Caco-2 (cell line): Measurements from ENCODE around the gene DSCAML1. TPM values are rescaled to one million over a fixed set of nuclear protein-coding genes. Genes with fewer than 3 reads are reported as not detected.

Source experiments
- BruUV-seq: library from RNA; stranded (reverse); fragments of 400-500 nt; replicated peaks from 2 replicates; lab custom pipeline; 2021; lab: Mats Ljungman, UMichigan
- CTCF ChIA-PET: fragments of 300-600 bp; sonication (Branson Sonifier 250); formaldehyde crosslinking; loops from one replicate; lab custom pipeline; 2022; ENCODE audit warnings: antibody characterized with exemption; lab: Charles Lee
- POLR2A ChIA-PET: fragments of 300-600 bp; sonication (Branson Sonifier 250); formaldehyde crosslinking; loops from one replicate; lab custom pipeline; 2022; ENCODE audit warnings: antibody characterized with exemption; lab: Charles Lee
- DNase-seq, 2 experiments: peaks; one replicate each; pipeline versions ENCODE4 v3.0.0 to v3.0.0-alpha.2; 2020 to 2022
- H3K27me3 ChIP-seq: replicated peaks from 2 replicates; pipeline ENCODE4 v1.6.0; 2011; ENCODE audit warnings: low read length; ENCODE audit not compliant: control insufficient read depth, insufficient read depth
- H3K36me3 ChIP-seq: 2 replicates; pipeline ENCODE4 v1.5.1; 2011; ENCODE audit warnings: low read length; ENCODE audit not compliant: control insufficient read depth, insufficient read depth
- H3K4me1 ChIP-seq: fragments of 250-450 bp; sonication (Bioruptor Pico); 2 replicates; pipeline ENCODE4 v1.5.1; 2020; ENCODE audit warnings: mild to moderate bottlenecking
- H3K4me3 ChIP-seq: 2 replicates; pipeline ENCODE4 v1.5.1; 2011; ENCODE audit warnings: low read depth, mild to moderate bottlenecking, control low read depth, low read length
- H3K9me3 ChIP-seq: fragments of 250-450 bp; sonication (Bioruptor Pico); 2 replicates; pipeline ENCODE4 v1.5.1; 2020; ENCODE audit warnings: mild to moderate bottlenecking, moderate library complexity
- H3K27ac Mint-ChIP-seq: one replicate; pipeline ENCODE4 v1.8.0; 2022; ENCODE audit warnings: mixed read lengths; ENCODE audit not compliant: unreplicated experiment
- H3K27me3 Mint-ChIP-seq: one replicate; pipeline ENCODE4 v1.8.0; 2022; ENCODE audit warnings: mixed read lengths; ENCODE audit not compliant: insufficient read depth, unreplicated experiment
- H3K36me3 Mint-ChIP-seq: one replicate; pipeline ENCODE4 v1.8.0; 2022; ENCODE audit warnings: mild to moderate bottlenecking, mixed read lengths; ENCODE audit not compliant: insufficient read depth, unreplicated experiment
- H3K4me1 Mint-ChIP-seq: one replicate; pipeline ENCODE4 v1.8.0; 2022; ENCODE audit warnings: low read depth, mixed read lengths; ENCODE audit not compliant: unreplicated experiment
- H3K4me3 Mint-ChIP-seq: one replicate; pipeline ENCODE4 v1.8.0; 2022; ENCODE audit warnings: mild to moderate bottlenecking, moderate library complexity, mixed read lengths; ENCODE audit not compliant: unreplicated experiment
- H3K9me3 Mint-ChIP-seq: one replicate; pipeline ENCODE4 v1.8.0; 2022; ENCODE audit warnings: mixed read lengths; ENCODE audit not compliant: unreplicated experiment
- CTCF ChIP-seq, 2 experiments: fragments of 200-600 bp in 1 of 2; IDR thresholded peaks; 1 replicate in 1 of 2; 2 replicates in 1 of 2; pipeline versions ENCODE4 v1.5.1 to v1.8.0; 2011 to 2022; ENCODE audit warnings: antibody characterized with exemption in 1 of 2, control low read depth in 1 of 2, inconsistent platforms in 1 of 2, low read depth in 1 of 2, low read length in 1 of 2, mild to moderate bottlenecking in 1 of 2, moderate library complexity in 1 of 2; ENCODE audit not compliant: insufficient read depth in 1 of 2, severe bottlenecking in 1 of 2, unreplicated experiment in 1 of 2
- intact Hi-C: fragments of 100-400 bp; cut with micrococcal nuclease; formaldehyde crosslinking; loops from one replicate; pipeline ENCODE4 v1.10.0; 2022; ENCODE audit not compliant: unreplicated experiment
- total RNA-seq: library from RNA; stranded (reverse); gene quantifications from 2 replicates; pipeline ENCODE4 v1.2.3, GENCODE V29; 2022

The DSCAML1 gene
- total RNA-seq, 1 experiment from 2014 or later: not detected

DNA sequence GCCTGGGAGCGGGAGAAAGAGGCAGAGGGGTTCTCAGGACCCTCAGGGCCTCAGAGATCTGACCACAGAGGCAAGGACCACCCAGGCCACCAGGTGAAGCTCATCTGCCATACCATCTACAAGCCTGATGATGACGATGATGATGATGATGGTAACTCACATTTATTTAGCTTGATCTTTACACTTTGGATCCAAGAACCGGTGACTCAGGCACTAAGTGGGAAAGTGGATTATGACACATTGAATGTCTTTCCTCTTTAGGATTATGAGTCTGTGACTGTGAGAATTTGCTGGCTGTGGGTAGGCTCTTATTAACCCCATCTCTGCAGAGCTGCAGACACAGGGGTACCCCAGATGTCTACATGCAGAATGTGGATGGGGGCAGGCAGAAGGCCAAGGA is 110.3 kb downstream of the DSCAML1 start:
- Histone ChIP-seq H3K4me3 (no peak overlapping the region), H3K4me1 (peaks cover 18% of the 10 kb centered on the region), H3K27me3 (no peaks in the 10 kb centered on the region), H3K36me3 (no peaks in the 10 kb centered on the region), H3K9me3 (no peaks in the 10 kb centered on the region)
- intact Hi-C loops: no loop called here
- no peak for DNase-seq
- BruUV-seq: no TSS peak
- H3K4me1 Mint-ChIP-seq: peaks cover 10% of the 10 kb centered on the region
- no peak for TF ChIP-seq CTCF (IDR thresholded peaks at IDR 0.05; ENCODE audit: insufficient read depth in 1 of 2, low read depth in 1 of 2, low read length in 1 of 2, severe bottlenecking in 1 of 2, unreplicated experiment in 1 of 2)
- no peaks in the 10 kb centered on the region for H3K36me3 Mint-ChIP-seq
- no peaks in the 10 kb centered on the region for H3K9me3 Mint-ChIP-seq
- H3K4me3 Mint-ChIP-seq: no peak overlapping the region
- CTCF ChIA-PET: interaction anchor here (0.6 kb wide), 1 partner anchor 73 kb away, joined by 3 read pairs; no protein-coding TSS in a partner anchor
- no peak overlapping the region for H3K27ac Mint-ChIP-seq
- no peaks in the 10 kb centered on the region for H3K27me3 Mint-ChIP-seq
- POLR2A ChIA-PET: no interaction called here

DNA sequence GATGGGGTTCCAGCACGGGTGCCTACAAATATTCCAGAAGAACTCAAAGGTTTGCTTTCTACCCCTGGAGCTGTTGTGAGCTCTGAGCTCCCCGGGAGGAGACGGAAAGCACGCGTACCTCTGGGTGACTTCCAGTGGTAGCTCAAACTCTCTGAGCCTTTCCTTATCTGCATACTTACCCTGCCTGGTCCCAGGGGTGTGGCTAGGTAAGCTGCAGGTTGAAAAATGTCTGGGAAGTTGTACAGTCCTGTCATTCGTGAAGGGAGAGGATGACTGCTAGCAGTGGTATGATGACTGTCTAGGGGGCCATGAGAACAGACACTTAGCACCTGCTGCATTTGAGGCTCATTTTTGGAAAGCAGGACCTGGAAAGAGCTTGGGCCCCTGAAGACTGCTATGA is 111.5 kb downstream of the DSCAML1 start:
- peaks cover 18% of the 10 kb centered on the region for H3K4me1 ChIP-seq
- no peaks in the 10 kb centered on the region for H3K36me3 ChIP-seq
- Mint-ChIP-seq H3K27ac (no peak overlapping the region), H3K9me3 (no peaks in the 10 kb centered on the region), H3K36me3 (no peaks in the 10 kb centered on the region), H3K4me1 (peaks cover 10% of the 10 kb centered on the region), H3K4me3 (no peak overlapping the region), H3K27me3 (no peaks in the 10 kb centered on the region)
- DNase-seq: no peak
- CTCF ChIA-PET: interaction anchor here (0.5 to 1.4 kb wide), 3 partner anchors 10 to 259 kb away, joined by 3 to 7 read pairs (median 3); no protein-coding TSS in a partner anchor
- POLR2A ChIA-PET: no interaction called here
- no peak for TF ChIP-seq CTCF (IDR thresholded peaks at IDR 0.05; ENCODE audit: insufficient read depth in 1 of 2, low read depth in 1 of 2, low read length in 1 of 2, severe bottlenecking in 1 of 2, unreplicated experiment in 1 of 2)
- no peak overlapping the region for H3K4me3 ChIP-seq
- intact Hi-C loops: loop anchor here (2.0 kb wide), 1 partner anchor 17 kb away; no protein-coding TSS in a partner anchor
- no TSS peak for BruUV-seq
- no peaks in the 10 kb centered on the region for H3K27me3 ChIP-seq
- no peaks in the 10 kb centered on the region for H3K9me3 ChIP-seq

GRCh38 chr11:117684731-117685130 is 112.3 kb downstream of the DSCAML1 start:
- Mint-ChIP-seq H3K4me3 (no peak overlapping the region), H3K27ac (peak overlapping the region; percentile 27), H3K4me1 (peaks cover 13% of the 10 kb centered on the region), H3K9me3 (no peaks in the 10 kb centered on the region), H3K36me3 (no peaks in the 10 kb centered on the region), H3K27me3 (no peaks in the 10 kb centered on the region)
- intact Hi-C loops: loop anchor here (1.0 to 2.0 kb wide), 2 partner anchors 18 to 34 kb away; no protein-coding TSS in a partner anchor
- no peaks in the 10 kb centered on the region for H3K9me3 ChIP-seq
- H3K36me3 ChIP-seq: no peaks in the 10 kb centered on the region
- peak; percentile 68 to 76 for DNase-seq
- H3K4me3 ChIP-seq: no peak overlapping the region
- no peak for TF ChIP-seq CTCF (IDR thresholded peaks at IDR 0.05; ENCODE audit: insufficient read depth in 1 of 2, low read depth in 1 of 2, low read length in 1 of 2, severe bottlenecking in 1 of 2, unreplicated experiment in 1 of 2)
- BruUV-seq: no TSS peak
- no peaks in the 10 kb centered on the region for H3K27me3 ChIP-seq
- ChIA-PET POLR2A (no interaction called here), CTCF (interaction anchor here (1.4 kb wide), 1 partner anchor 18 kb away, joined by 7 read pairs; no protein-coding TSS in a partner anchor)
- H3K4me1 ChIP-seq: peaks cover 18% of the 10 kb centered on the region
